RKO (cell line): Measurements from ENCODE around the gene A3GALT2.

Source experiments
- DNase-seq: peaks from one replicate; pipeline ENCODE4 v3.0.0-alpha.2; 2016; ENCODE audit warnings: low spot score

The A3GALT2 gene

GRCh38 chr1:33350611-33351280 is 29.8 kb upstream of the A3GALT2 start:
- DNase-seq = peak; percentile 42

GRCh38 chr1:33349778-33350610 is 29.1 kb upstream of the A3GALT2 start:
- DNase-seq = peak; percentile 91

- peak; percentile 75 for DNase-seq
Observed at GRCh38 chr1:33349081-33349759, 28.3 kb upstream of the A3GALT2 start.

GRCh38 chr1:33348676-33349080 is 27.8 kb upstream of the A3GALT2 start:
- DNase-seq = peak; percentile 64

GRCh38 chr1:33348194-33348593 is 27.3 kb upstream of the A3GALT2 start:
- DNase-seq = peak; percentile 78

GRCh38 chr1:33347650-33347992 is 26.7 kb upstream of the A3GALT2 start:
- peak; percentile 83 for DNase-seq

GRCh38 chr1:33346927-33347649 is 26.2 kb upstream of the A3GALT2 start:
- peak; percentile 99 for DNase-seq

GRCh38 chr1:33346533-33346926 is 25.6 kb upstream of the A3GALT2 start:
- DNase-seq = no peak

GRCh38 chr1:33344896-33345560 is 24.1 kb upstream of the A3GALT2 start:
- no peak for DNase-seq

- DNase-seq = no peak
Observed at GRCh38 chr1:33343539-33343938, 22.6 kb upstream of the A3GALT2 start.

- DNase-seq = peak; percentile 51
Observed at GRCh38 chr1:33342041-33342723, 21.3 kb upstream of the A3GALT2 start.

- no peak for DNase-seq
Observed at GRCh38 chr1:33341190-33341589, 20.3 kb upstream of the A3GALT2 start.

GRCh38 chr1:33339413-33339812 is 18.5 kb upstream of the A3GALT2 start:
- DNase-seq = no peak

- no peak for DNase-seq
Observed at GRCh38 chr1:33338440-33339211, 17.7 kb upstream of the A3GALT2 start.

- DNase-seq = no peak
Observed at GRCh38 chr1:33338048-33338439, 17.1 kb upstream of the A3GALT2 start.

- DNase-seq = no peak
Observed at GRCh38 chr1:33337441-33337840, 16.5 kb upstream of the A3GALT2 start.

GRCh38 chr1:33336580-33336979 is 15.7 kb upstream of the A3GALT2 start:
- DNase-seq = no peak

- no peak for DNase-seq
Observed at GRCh38 chr1:33335020-33335419, 14.1 kb upstream of the A3GALT2 start.

- DNase-seq = no peak
Observed at GRCh38 chr1:33334081-33334552, 13.2 kb upstream of the A3GALT2 start.

GRCh38 chr1:33332881-33333280 is 12.0 kb upstream of the A3GALT2 start:
- no peak for DNase-seq
